HepG2 (cell line): ENCODE results near the gene PLIN5. TPM values are rescaled to one million over a fixed set of nuclear protein-coding genes. Genes with fewer than 3 reads are reported as not detected.

Source experiments
- HNRNPLL ChIP-seq: fragments of 200-400 bp; formaldehyde crosslinking; IDR thresholded peaks from 2 replicates; pipeline ENCODE4 v1.6.1; 2017; ENCODE audit warnings: mild to moderate bottlenecking, low read depth, low read length; ENCODE audit not compliant: poor library complexity, severe bottlenecking
- KDM4B ChIP-seq: sonication (generic); formaldehyde crosslinking; IDR thresholded peaks from 2 replicates; pipeline ENCODE4 v1.4.0; 2020; ENCODE audit warnings: missing genetic modification reagents
- LCORL ChIP-seq, 2 experiments: fragments of 450-650 bp in 1 of 2; sonication (generic) in 1 of 2; formaldehyde crosslinking in 1 of 2; IDR thresholded peaks; 2 replicates each; pipeline versions ENCODE4 v1.5.0 to v1.6.1; 2017 to 2020; ENCODE audit warnings: antibody characterized with exemption in 1 of 2, missing genetic modification reagents in 1 of 2
- MXI1 ChIP-seq: IDR thresholded peaks from 3 replicates; pipeline ENCODE4 v1.6.1; 2012; ENCODE audit warnings: low read depth, low read length, inconsistent platforms, borderline replicate concordance
- PHF21A ChIP-seq: sonication (generic); formaldehyde crosslinking; IDR thresholded peaks from 2 replicates; pipeline ENCODE4 v1.5.0; 2020; ENCODE audit warnings: mild to moderate bottlenecking, missing genetic modification reagents
- PHF8 ChIP-seq: sonication (generic); formaldehyde crosslinking; IDR thresholded peaks from 2 replicates; pipeline ENCODE4 v1.5.0; 2020; ENCODE audit warnings: missing genetic modification reagents
- PPARG ChIP-seq: conservative IDR thresholded peaks from 2 replicates; pipeline ENCODE4 v1.6.1; 2016; ENCODE audit warnings: missing biosample characterization, missing genetic modification reagents
- RCOR2 ChIP-seq: IDR thresholded peaks from 2 replicates; pipeline ENCODE4 v1.6.1; 2016; ENCODE audit warnings: missing biosample characterization, missing genetic modification reagents
- SAP130 ChIP-seq: IDR thresholded peaks from 2 replicates; pipeline ENCODE4 v1.6.1; 2016; ENCODE audit warnings: low read depth
- ZBTB7A ChIP-seq: sonication (generic); formaldehyde crosslinking; IDR thresholded peaks from 2 replicates; pipeline ENCODE4 v1.8.0; 2022; ENCODE audit warnings: mild to moderate bottlenecking, missing genetic modification reagents
- ZNF10 ChIP-seq: sonication (generic); formaldehyde crosslinking; IDR thresholded peaks from 2 replicates; pipeline ENCODE4 v1.4.0; 2020; ENCODE audit warnings: mild to moderate bottlenecking, low read depth, missing genetic modification reagents, borderline replicate concordance
- ZNF644 ChIP-seq: IDR thresholded peaks from 2 replicates; pipeline ENCODE4 v1.6.1; 2016; ENCODE audit warnings: low read depth
- ZSCAN31 ChIP-seq: sonication (generic); formaldehyde crosslinking; IDR thresholded peaks from 2 replicates; pipeline ENCODE4 v1.5.0; 2020; ENCODE audit warnings: low read depth, mild to moderate bottlenecking, missing genetic modification reagents
- polyA plus RNA-seq, 8 experiments: library from polyadenylated mRNA; depleted of rRNA in 3 of 8; stranded (reverse) in 7 of 8; unstranded in 1 of 8; fragments of >200 nt; fragmentation: Illumina TruSeq in 4 of 8; extraction: Trizol in 4 of 8; gene quantifications; 2 replicates each; pipeline versions ENCODE4 v1.2.1 to v1.2.3, GENCODE V29; 2011 to 2016; ENCODE audit warnings: low read depth in 4 of 8, missing spikeins in 1 of 8, mixed read lengths in 1 of 8; ENCODE audit not compliant: insufficient read depth in 1 of 8
- total RNA-seq, 5 experiments: library from RNA; depleted of rRNA; stranded (reverse); fragments of >200 nt; fragmentation: Illumina TruSeq; extraction: Trizol; gene quantifications; 2 replicates each; pipeline ENCODE4 v1.2.3, GENCODE V29; 2016; ENCODE audit warnings: low read depth in 1 of 5
- TF ChIP-seq, protein P1 (sequence below): IDR thresholded peaks from 2 replicates; pipeline ENCODE4 v1.6.1; 2016; ENCODE audit warnings: low read depth, borderline replicate concordance
- TF ChIP-seq, protein P2 (sequence below): sonication (generic); IDR thresholded peaks from 2 replicates; pipeline ENCODE4 v1.6.1; 2016; ENCODE audit warnings: low read depth, borderline replicate concordance
- TF ChIP-seq, protein P3 (sequence below): sonication (generic); formaldehyde crosslinking; conservative IDR thresholded peaks from 2 replicates; pipeline ENCODE4 v1.8.1; 2023; ENCODE audit warnings: missing genetic modification reagents
- TF ChIP-seq, protein P4 (sequence below): sonication (generic); formaldehyde crosslinking; conservative IDR thresholded peaks from 2 replicates; pipeline ENCODE4 v1.5.0; 2020; ENCODE audit warnings: missing genetic modification reagents
- TF ChIP-seq, protein P5 (sequence below): sonication (generic); formaldehyde crosslinking; IDR thresholded peaks from 2 replicates; pipeline ENCODE4 v1.4.0; 2020; ENCODE audit warnings: missing genetic modification reagents
- TF ChIP-seq, protein P6 (sequence below): sonication (generic); formaldehyde crosslinking; IDR thresholded peaks from 2 replicates; pipeline ENCODE4 v1.4.0; 2020; ENCODE audit warnings: missing genetic modification reagents, mild to moderate bottlenecking, borderline replicate concordance

The PLIN5 gene
- total and polyA plus RNA-seq, 2 of the 13 experiments (the other 11 are each of a cell fraction or from before 2014, with no cell fraction given): 1.8 to 4.8 TPM

DNA sequence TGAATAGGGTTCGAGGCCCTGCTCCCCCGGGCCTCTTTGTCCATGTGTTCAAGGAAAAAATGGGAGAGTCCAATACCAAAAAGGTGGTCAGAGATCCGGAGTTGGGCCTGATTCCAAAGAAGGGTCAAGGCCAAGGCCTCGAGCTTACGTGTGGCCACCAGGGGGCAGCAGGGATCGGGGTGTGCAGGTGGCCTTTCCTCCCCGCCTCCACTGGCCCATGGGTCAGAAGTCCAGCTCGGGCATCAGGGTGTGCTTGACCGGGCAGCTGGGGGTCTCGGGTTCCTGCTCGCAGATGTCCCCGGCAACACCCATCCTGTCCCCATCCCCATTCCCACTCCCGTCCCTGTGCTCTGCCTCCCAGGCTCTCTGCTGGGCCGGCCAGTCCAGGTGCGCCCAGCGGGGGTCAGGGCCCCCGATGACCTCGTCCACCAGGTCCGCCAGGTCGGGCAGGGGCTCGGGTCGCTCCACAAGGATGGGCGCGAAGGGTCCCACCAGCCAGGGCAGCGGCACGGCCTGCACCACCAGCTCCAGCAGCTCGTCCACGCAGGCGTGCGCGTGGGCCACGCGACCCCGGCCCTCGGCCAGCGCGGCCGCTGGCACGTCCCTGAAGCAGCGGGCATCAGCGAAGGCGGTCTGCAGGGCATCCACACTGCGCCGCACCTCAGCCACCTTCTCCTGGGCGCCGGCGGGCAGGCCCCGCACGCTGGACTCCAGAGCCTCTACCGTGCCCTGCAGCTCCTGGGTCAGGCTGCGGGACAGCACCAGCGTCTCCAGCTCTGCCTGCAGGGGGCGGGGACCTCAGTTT is 11.5 kb downstream of the PLIN5 start (continued):
- TF ChIP-seq, protein P1, sequence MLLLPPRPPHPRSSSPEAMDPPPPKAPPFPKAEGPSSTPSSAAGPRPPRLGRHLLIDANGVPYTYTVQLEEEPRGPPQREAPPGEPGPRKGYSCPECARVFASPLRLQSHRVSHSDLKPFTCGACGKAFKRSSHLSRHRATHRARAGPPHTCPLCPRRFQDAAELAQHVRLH: peak; percentile 59; the same call in 1 of the 2 replicates
- TF ChIP-seq, protein P2, sequence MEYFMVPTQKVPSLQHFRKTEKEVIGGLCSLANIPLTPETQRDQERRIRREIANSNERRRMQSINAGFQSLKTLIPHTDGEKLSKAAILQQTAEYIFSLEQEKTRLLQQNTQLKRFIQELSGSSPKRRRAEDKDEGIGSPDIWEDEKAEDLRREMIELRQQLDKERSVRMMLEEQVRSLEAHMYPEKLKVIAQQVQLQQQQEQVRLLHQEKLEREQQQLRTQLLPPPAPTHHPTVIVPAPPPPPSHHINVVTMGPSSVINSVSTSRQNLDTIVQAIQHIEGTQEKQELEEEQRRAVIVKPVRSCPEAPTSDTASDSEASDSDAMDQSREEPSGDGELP: peak; percentile 25; the same call in 1 of the 2 replicates
- TF ChIP-seq MXI1 (0 out of 3 replicates have a peak, but pooled peaks have one; percentile 15), ZNF10 (CRISPR knock-in tag) (no peak), ZSCAN31 (CRISPR knock-in tag) (no peak), PPARG (peak; percentile 59), PHF8 (CRISPR knock-in tag) (peak; percentile 44; the same call in 1 of the 2 replicates), HNRNPLL (peak; percentile 40), LCORL (IDR thresholded peaks at IDR 0.05) (no peak), LCORL (CRISPR knock-in tag; IDR thresholded peaks at IDR 0.05) (peak; percentile 94), ZBTB7A (peak; percentile 50; the same call in 1 of the 2 replicates), KDM4B (CRISPR knock-in tag) (0 out of 2 replicates have a peak, but pooled peaks have one; percentile 30), SAP130 (CRISPR knock-in tag) (peak; percentile 53; the same call in 1 of the 2 replicates), ZNF644 (0 out of 2 replicates have a peak, but pooled peaks have one; percentile 48), PHF21A (CRISPR knock-in tag) (0 out of 2 replicates have a peak, but pooled peaks have one; percentile 17), RCOR2 (0 out of 2 replicates have a peak, but pooled peaks have one; percentile 19)
- TF ChIP-seq, protein P3, sequence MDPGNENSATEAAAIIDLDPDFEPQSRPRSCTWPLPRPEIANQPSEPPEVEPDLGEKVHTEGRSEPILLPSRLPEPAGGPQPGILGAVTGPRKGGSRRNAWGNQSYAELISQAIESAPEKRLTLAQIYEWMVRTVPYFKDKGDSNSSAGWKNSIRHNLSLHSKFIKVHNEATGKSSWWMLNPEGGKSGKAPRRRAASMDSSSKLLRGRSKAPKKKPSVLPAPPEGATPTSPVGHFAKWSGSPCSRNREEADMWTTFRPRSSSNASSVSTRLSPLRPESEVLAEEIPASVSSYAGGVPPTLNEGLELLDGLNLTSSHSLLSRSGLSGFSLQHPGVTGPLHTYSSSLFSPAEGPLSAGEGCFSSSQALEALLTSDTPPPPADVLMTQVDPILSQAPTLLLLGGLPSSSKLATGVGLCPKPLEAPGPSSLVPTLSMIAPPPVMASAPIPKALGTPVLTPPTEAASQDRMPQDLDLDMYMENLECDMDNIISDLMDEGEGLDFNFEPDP (CRISPR knock-in tag): no peak
- TF ChIP-seq, protein P4, sequence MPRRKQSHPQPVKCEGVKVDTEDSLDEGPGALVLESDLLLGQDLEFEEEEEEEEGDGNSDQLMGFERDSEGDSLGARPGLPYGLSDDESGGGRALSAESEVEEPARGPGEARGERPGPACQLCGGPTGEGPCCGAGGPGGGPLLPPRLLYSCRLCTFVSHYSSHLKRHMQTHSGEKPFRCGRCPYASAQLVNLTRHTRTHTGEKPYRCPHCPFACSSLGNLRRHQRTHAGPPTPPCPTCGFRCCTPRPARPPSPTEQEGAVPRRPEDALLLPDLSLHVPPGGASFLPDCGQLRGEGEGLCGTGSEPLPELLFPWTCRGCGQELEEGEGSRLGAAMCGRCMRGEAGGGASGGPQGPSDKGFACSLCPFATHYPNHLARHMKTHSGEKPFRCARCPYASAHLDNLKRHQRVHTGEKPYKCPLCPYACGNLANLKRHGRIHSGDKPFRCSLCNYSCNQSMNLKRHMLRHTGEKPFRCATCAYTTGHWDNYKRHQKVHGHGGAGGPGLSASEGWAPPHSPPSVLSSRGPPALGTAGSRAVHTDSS (CRISPR knock-in tag): no peak
- TF ChIP-seq, protein P5, sequence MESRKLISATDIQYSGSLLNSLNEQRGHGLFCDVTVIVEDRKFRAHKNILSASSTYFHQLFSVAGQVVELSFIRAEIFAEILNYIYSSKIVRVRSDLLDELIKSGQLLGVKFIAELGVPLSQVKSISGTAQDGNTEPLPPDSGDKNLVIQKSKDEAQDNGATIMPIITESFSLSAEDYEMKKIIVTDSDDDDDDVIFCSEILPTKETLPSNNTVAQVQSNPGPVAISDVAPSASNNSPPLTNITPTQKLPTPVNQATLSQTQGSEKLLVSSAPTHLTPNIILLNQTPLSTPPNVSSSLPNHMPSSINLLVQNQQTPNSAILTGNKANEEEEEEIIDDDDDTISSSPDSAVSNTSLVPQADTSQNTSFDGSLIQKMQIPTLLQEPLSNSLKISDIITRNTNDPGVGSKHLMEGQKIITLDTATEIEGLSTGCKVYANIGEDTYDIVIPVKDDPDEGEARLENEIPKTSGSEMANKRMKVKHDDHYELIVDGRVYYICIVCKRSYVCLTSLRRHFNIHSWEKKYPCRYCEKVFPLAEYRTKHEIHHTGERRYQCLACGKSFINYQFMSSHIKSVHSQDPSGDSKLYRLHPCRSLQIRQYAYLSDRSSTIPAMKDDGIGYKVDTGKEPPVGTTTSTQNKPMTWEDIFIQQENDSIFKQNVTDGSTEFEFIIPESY (CRISPR knock-in tag): peak; percentile 82
- TF ChIP-seq, protein P6, sequence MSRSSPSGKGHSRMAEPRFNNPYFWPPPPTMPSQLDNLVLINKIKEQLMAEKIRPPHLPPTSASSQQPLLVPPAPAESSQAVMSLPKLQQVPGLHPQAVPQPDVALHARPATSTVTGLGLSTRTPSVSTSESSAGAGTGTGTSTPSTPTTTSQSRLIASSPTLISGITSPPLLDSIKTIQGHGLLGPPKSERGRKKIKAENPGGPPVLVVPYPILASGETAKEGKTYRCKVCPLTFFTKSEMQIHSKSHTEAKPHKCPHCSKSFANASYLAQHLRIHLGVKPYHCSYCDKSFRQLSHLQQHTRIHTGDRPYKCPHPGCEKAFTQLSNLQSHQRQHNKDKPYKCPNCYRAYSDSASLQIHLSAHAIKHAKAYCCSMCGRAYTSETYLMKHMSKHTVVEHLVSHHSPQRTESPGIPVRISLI (CRISPR knock-in tag): 0 out of 2 replicates have a peak, but pooled peaks have one; percentile 18
